Measurements from ENCODE around the gene MBNL1.

GRCh38 chr3:152284906-152285305 lies 16.2 kb downstream of the MBNL1 start:
- TF ChIP-seq EZH2 (IDR thresholded peaks at IDR 0.05; ENCODE audit: borderline replicate concordance, low read depth, low read length, poor library complexity, severe bottlenecking): no peak
- TF ChIP-seq CTCF (conservative IDR thresholded peaks at IDR 0.05; ENCODE audit: low read depth, low read length): no peak
